VCaP (cell line): Measurements from ENCODE around the gene TMEM222.

Experiments used
- H3K27ac ChIP-seq: fragments of 450-650 bp; 2 replicates; pipeline ENCODE4 v1.5.1; 2017
- CTCF ChIP-seq: fragments of 450-650 bp; conservative IDR thresholded peaks from 2 replicates; pipeline ENCODE4 v1.5.1; 2017; ENCODE audit warnings: mild to moderate bottlenecking, moderate library complexity

TMEM222 gene

GRCh38 chr1:27361044-27361402 lies 39.1 kb downstream of the TMEM222 start:
- no peak overlapping the region for H3K27ac ChIP-seq

DNA sequence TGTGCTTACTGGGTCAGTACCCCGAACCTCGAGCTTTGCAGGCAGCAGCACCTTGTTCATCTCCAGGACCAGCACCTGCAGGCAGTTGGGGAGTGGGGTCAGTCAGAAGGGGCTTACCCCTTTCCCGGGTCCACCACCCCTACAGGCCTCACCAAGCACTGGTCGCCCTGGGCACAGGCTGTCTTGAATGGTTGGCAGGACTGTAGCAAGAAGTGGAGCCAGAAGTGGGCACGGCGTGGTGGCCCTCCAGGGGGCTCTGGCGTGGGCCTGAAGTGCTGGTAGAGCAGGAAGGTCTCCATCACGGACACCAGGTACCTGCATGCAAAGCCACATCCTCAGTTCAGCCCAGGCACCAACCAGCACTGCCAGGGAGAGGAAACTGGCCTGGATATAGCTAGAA lies 39.6 kb downstream of the TMEM222 start:
- no peak overlapping the region for H3K27ac ChIP-seq
- no peak for TF ChIP-seq CTCF

More at GRCh38 chr1:27361044-27361402, 39.1 kb downstream of the TMEM222 start:
- no peak for TF ChIP-seq CTCF

DNA sequence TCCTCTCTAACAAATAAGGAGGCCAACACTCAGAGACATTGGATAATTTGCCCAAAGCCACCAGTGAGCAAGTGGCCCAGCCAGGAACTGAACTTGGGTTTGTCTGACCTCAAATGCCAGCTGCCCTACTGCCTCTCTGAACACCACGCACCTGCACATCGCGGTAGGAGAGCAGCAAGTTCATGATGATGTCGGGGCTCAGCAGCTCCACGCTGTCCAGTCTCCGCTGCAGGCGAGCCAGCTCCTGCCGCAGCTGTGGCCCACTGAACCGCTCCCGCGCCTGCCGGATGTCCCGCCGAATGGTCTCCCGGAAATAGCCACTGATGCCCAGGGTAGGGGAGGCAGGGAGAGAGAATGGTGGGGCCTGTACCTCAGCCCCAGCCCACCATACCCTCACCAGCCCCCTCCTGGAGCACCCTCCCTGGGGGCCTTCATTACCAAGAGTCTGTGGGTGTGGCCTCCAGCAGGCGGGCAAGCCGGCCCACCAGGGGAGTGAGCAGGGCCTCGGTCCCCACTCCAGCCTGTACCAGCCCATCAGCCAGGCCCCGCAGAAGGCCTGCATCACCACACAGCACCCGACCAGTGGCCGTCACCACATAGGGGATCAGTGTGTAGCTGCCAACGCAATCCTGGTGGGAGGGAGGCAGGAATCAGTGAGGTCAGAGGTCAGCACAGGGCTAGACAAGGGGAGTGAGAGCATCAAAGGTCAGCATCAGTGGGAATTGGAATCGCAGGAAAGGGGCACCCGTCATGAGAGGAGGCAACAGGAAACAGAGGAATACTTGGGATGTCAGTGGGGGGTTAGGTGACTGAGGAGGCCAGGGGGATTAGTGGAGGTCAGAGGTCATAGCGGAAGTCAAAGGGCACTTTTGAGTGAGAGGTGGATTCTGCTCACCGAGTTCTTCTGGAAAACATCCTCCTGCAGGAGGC lies 42.1 kb downstream of the TMEM222 start:
- H3K27ac ChIP-seq, result peak overlapping the region; percentile 86
- TF ChIP-seq CTCF, result no peak

DNA sequence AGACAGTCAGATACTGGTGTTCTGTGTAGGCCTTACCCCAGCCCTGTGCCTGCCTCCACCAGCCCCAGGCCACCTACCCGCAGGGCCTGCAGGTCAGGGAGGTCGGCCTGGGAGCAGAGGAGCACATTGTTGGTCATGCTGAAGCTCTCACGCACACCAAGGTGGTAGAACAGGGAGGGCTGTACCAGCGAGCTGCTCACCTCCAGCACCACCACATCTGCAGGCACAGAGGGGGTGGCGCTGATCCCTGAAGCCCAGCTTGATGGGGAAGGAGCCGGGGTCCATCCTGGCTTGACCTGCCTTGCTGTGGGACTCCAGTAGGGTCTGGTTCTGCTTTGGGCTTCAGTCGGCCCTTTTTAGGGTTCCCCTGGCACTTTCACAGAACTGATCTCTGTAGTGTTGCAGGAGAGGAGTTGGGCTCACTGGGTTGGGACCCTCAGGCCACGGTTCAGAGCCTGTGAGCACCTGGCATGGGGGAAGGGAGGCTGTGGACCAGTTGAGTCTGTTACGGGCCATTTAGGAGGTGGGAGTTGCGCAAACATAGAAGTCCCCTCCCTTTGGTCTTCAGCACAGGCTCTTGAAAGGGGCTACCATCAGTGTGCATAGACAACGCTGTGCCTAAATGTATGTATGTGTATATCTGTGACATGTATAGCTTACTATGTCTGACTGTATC lies 42.9 kb downstream of the TMEM222 start:
- TF ChIP-seq CTCF, result no peak

DNA sequence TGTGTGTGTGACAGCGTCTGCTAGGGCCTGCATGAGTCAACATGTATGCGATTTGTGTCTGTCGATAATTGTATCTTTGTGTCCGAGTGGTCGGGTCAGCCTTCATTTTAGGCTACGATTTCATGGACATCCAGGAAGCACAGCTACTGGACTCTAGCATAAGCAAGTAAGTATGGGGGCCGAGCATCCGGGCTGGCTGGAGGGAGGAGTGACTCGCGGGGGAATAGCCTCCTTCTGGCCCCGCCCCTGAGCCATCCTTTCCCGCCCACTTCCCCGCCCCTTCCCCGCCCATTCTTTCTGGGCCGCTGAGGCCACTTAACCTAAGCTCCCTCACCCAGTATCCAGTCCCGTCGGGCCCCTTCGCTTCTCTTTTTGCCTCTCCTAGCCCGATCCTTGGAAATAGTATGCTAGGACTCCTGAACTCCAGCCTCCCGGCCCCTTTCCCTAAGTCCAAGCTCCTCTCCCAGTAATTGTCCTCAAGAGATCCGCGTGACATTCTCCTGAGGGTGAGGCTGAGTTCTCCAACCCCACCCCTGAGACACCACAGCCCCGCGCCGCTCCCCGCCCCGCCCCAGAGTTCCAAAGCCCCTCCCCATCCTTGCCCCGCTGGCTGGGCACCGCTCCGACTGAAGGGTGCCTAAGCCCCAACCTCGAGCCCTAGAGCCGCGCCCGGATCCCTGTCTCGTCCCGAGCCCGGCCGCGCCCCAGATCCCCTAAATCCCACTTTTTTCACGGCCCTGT lies 43.6 kb downstream of the TMEM222 start:
- TF ChIP-seq CTCF, result no peak
- H3K27ac ChIP-seq, result peak overlapping the region; percentile 86

More for the DNA sequence above, 42.9 kb downstream of the TMEM222 start:
- H3K27ac ChIP-seq, result peak overlapping the region; percentile 86

- H3K27ac ChIP-seq, result peak overlapping the region; percentile 86
- TF ChIP-seq CTCF, result no peak
These were observed 44.1 kb downstream of the TMEM222 start for GRCh38 chr1:27366113-27366410.
